Lower leg skin (tissue), 3 donors: ENCODE results near the gene MEF2C.

Source experiments
- CTCF ChIP-seq, 3 donors: fragments of 450-650 bp; IDR thresholded peaks; one replicate each; pipeline ENCODE4 v1.5.1; 2016; ENCODE audit warnings: antibody characterized with exemption in 3 of 3, mild to moderate bottlenecking in 3 of 3, moderate library complexity in 2 of 3
- POLR2A ChIP-seq, 2 donors: fragments of 450-650 bp; IDR thresholded peaks; one replicate each; pipeline ENCODE4 v1.6.1; 2016 to 2017; ENCODE audit warnings: antibody characterized with exemption in 2 of 2, mild to moderate bottlenecking in 1 of 2, moderate library complexity in 1 of 2

- no peak for TF ChIP-seq CTCF (IDR thresholded peaks at IDR 0.05)
- no peak for TF ChIP-seq POLR2A (IDR thresholded peaks at IDR 0.05)
These were observed 193.1 kb downstream of the MEF2C start for GRCh38 chr5:88689668-88690408.
